Thyroid gland (tissue), 4 donors: ENCODE data around the gene SEMA3C.

Source experiments
- CTCF ChIP-seq, 6 experiments: fragments of 200-600 bp in 3 of 6; fragments of 450-650 bp in 3 of 6; sonication (generic) in 3 of 6; IDR thresholded peaks; one replicate each; pipeline ENCODE4 v1.5.1; 2016 to 2019; ENCODE audit warnings: antibody characterized with exemption in 6 of 6, mild to moderate bottlenecking in 2 of 6, inconsistent platforms in 1 of 6, moderate library complexity in 1 of 6
- POLR2A ChIP-seq, 2 donors: fragments of 450-650 bp; IDR thresholded peaks; one replicate each; pipeline ENCODE4 v1.6.1; 2017; ENCODE audit warnings: antibody characterized with exemption in 2 of 2, mild to moderate bottlenecking in 2 of 2, moderate library complexity in 1 of 2

DNA sequence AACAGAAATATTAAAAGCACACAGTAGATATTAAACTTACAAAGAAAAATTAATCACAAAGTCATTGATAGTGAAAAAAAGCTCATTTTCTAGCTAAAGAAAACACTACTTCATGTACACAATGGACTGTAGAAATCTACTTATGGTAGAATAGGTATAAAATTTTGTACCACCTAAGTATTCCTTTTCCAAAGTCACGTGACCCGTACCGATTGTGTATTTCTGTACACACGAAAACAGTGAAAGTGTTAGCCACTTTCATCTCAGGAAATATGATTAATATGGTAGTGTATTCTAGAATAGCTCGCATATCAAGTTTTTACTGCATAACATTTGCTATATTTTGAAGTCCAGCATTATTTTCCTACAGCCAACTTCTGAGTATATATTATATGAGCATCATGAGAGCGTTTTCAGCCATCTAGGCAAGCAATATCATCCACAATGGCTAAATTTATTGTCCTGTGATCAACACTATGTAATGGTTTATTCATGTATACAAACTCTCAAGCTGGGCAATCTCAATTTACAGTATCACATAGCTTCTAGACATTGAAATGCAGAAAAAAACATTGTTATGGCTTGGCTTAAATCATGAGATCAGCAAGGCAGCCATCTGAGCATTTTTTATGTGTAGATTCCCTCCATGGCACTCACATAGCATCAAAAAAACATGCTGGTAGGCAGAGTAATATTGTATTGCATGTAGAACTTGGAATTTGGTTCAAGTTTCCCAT is 165.7 kb downstream of the SEMA3C start:
- TF ChIP-seq CTCF (IDR thresholded peaks at IDR 0.05) (no peak), POLR2A (IDR thresholded peaks at IDR 0.05) (no peak)
